ENCODE measurements around the gene BIRC6.

Gene BIRC6

DNA sequence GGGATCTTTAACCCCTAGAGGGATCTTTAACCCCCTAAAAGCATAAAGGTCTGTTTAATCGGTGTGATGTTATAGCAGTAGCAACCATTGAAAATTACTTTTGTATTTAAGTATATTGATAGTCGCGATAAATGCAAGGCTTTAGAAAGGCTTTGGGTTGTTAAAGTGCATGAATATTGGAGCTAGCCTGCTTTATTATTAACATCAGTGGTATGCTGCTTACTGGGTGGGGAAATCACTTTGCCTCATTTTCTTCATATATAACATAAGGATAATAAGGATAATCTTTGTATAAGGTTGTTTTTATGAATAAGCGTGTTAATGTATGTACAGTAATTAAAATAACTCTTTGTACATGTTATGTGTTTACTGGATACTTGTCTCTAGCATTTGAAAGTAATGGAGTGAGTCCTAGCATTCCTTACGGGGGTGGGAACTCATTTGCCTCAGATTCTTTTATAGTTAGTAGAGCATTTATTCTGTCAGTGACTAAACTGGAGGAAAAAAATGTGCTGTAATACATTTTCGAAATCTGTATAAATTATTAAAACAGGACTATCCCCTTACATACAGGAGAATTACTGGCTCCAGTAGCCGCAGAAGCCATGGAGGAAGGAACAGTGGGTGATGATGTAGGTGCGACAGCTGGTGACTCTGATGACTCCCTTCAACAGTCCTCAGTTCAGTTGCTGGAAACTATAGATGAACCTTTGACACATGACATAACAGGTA lies 122.2 kb downstream of the BIRC6 start:
- Histone ChIP-seq H3K27ac (no peak overlapping the region), H3K9me3 (ENCODE audit: severe bottlenecking) (no peaks in the 10 kb centered on the region), H3K36me3 (peaks cover 67% of the 10 kb centered on the region), H3K4me3 (ENCODE audit: low read depth, low read length) (no peak overlapping the region), H3K27me3 (ENCODE audit: insufficient read depth, low read depth, severe bottlenecking) (no peaks in the 10 kb centered on the region)
- no peak for DNase-seq
- no peak for TF ChIP-seq CTCF (IDR thresholded peaks at IDR 0.05; ENCODE audit: low read depth, low read length)

DNA sequence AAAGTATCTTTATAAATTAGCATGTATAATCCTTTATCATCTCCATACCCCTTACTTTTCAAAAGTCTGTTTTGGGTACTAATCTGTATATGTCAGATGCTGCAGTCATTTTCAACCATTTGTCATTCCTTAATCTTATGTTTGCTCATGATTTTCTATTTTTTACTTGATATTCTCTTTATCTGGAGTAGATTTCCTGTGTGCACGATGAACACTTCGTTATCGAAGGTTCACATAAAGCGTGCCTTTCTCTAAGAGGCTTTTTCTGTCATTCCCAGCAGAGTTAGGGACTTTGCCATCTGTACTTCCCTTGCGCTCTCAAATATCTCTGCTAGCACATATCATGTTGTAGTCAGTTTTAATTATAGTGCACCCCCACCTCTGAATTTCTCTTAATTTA lies 123.2 kb downstream of the BIRC6 start:
- Histone ChIP-seq H3K9me3 (ENCODE audit: severe bottlenecking) (no peaks in the 10 kb centered on the region), H3K27me3 (ENCODE audit: insufficient read depth, low read depth, severe bottlenecking) (no peaks in the 10 kb centered on the region), H3K36me3 (peaks cover 74% of the 10 kb centered on the region), H3K4me3 (ENCODE audit: low read depth, low read length) (no peak overlapping the region), H3K27ac (no peak overlapping the region)
- TF ChIP-seq CTCF (IDR thresholded peaks at IDR 0.05; ENCODE audit: low read depth, low read length), result no peak
- DNase-seq, result no peak

DNA sequence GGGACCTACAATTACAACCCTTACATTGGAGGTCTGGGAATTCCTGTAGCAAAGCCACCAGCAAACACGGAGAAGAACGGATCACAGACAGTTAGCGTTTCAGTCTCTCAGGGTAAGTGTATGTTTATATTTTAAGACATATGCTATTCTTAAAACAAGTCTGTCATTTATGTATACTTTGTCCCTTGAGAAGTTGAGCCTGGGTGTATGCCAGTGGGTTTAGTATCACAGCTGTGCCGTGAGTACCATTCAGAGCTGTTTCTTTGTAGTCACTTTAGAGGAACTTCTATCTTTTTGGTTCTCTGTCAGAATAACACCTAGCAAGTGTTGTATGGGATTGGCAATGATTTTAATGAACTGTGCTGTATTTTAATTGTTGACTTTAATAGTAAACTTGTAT lies 125.6 kb downstream of the BIRC6 start:
- Histone ChIP-seq H3K27me3 (ENCODE audit: insufficient read depth, low read depth, severe bottlenecking) (no peaks in the 10 kb centered on the region), H3K4me3 (ENCODE audit: low read depth, low read length) (no peak overlapping the region), H3K27ac (no peak overlapping the region), H3K9me3 (ENCODE audit: severe bottlenecking) (no peaks in the 10 kb centered on the region), H3K36me3 (peaks cover 82% of the 10 kb centered on the region)
- no peak for DNase-seq
- no peak for TF ChIP-seq CTCF (IDR thresholded peaks at IDR 0.05; ENCODE audit: low read depth, low read length)

DNA sequence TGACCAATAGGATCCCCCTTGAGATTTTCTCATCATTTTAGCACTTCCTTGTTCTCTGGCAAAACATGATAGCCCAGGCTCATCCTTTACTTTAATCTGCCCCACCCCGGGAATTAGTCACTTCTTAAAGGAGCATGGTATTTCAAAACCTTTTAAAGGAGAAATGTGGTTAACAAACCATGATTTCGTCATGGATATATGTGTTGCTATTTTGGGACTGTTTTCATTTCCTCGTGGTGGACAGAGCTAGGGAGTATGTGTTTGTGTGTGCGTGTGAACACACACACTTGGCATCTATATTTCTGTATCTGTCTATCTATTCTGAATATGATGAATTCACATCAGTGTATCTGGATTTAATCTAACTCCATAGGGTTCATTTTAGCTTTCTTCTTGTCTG lies 128.1 kb downstream of the BIRC6 start:
- peaks cover 82% of the 10 kb centered on the region for H3K36me3 ChIP-seq
- no peak overlapping the region for H3K27ac ChIP-seq
- TF ChIP-seq CTCF (IDR thresholded peaks at IDR 0.05; ENCODE audit: low read depth, low read length), result no peak
- H3K27me3 ChIP-seq (ENCODE audit: insufficient read depth, low read depth, severe bottlenecking), result no peaks in the 10 kb centered on the region
- no peak overlapping the region for H3K4me3 ChIP-seq (ENCODE audit: low read depth, low read length)
- no peak for DNase-seq
- H3K9me3 ChIP-seq (ENCODE audit: severe bottlenecking), result no peaks in the 10 kb centered on the region

- Histone ChIP-seq H3K4me3 (ENCODE audit: low read depth, low read length) (no peak overlapping the region), H3K9me3 (ENCODE audit: severe bottlenecking) (no peaks in the 10 kb centered on the region), H3K36me3 (peaks cover 83% of the 10 kb centered on the region), H3K27me3 (ENCODE audit: insufficient read depth, low read depth, severe bottlenecking) (no peaks in the 10 kb centered on the region), H3K27ac (no peak overlapping the region)
- no peak for DNase-seq
- no peak for TF ChIP-seq CTCF (IDR thresholded peaks at IDR 0.05; ENCODE audit: low read depth, low read length)
Observed at GRCh38 chr2:32485399-32485798, 128.6 kb downstream of the BIRC6 start.

GRCh38 chr2:32489061-32489460 lies 132.2 kb downstream of the BIRC6 start:
- H3K4me3 ChIP-seq (ENCODE audit: low read depth, low read length), result no peak overlapping the region
- no peak overlapping the region for H3K27ac ChIP-seq
- H3K9me3 ChIP-seq (ENCODE audit: severe bottlenecking), result no peaks in the 10 kb centered on the region
- DNase-seq, result no peak
- H3K36me3 ChIP-seq, result peaks cover 63% of the 10 kb centered on the region
- no peaks in the 10 kb centered on the region for H3K27me3 ChIP-seq (ENCODE audit: insufficient read depth, low read depth, severe bottlenecking)
- no peak for TF ChIP-seq CTCF (IDR thresholded peaks at IDR 0.05; ENCODE audit: low read depth, low read length)
